Neural crest cell (in vitro differentiated cells): Measurements from ENCODE around the gene TADA2B. TPM values are rescaled to one million over a fixed set of nuclear protein-coding genes. Genes with fewer than 3 reads are reported as not detected.

Experiments
- DNase-seq: peaks from one replicate; pipeline ENCODE4 v3.0.0; 2021; ENCODE audit warnings: low read depth, mixed read lengths, low spot score
- H3K27ac Mint-ChIP-seq: one replicate; pipeline ENCODE4 v1.8.0; 2021; ENCODE audit warnings: mild to moderate bottlenecking, mixed read lengths; ENCODE audit not compliant: unreplicated experiment
- H3K27me3 Mint-ChIP-seq: 2 replicates; pipeline ENCODE4 v1.8.0; 2021; ENCODE audit warnings: low read depth, mild to moderate bottlenecking, mixed read lengths
- H3K36me3 Mint-ChIP-seq: 2 replicates; pipeline ENCODE4 v1.8.0; 2021; ENCODE audit warnings: low read depth, mild to moderate bottlenecking, mixed read lengths
- H3K4me1 Mint-ChIP-seq: 2 replicates; pipeline ENCODE4 v1.8.0; 2021; ENCODE audit warnings: mixed read lengths
- H3K4me3 Mint-ChIP-seq: one replicate; pipeline ENCODE4 v1.8.0; 2021; ENCODE audit warnings: mild to moderate bottlenecking, mixed read lengths
- H3K9me3 Mint-ChIP-seq: 2 replicates; pipeline ENCODE4 v1.8.0; 2021; ENCODE audit warnings: mixed read lengths
- CTCF ChIP-seq: fragments of 200-600 bp; sonication (generic); conservative IDR thresholded peaks from 2 replicates; pipeline ENCODE4 v1.5.0; 2021; ENCODE audit warnings: antibody characterized with exemption, mild to moderate bottlenecking
- total RNA-seq: library from RNA; stranded (reverse); gene quantifications from 2 replicates; pipeline ENCODE4 v1.2.1, GENCODE V29; 2021

The TADA2B gene
- total RNA-seq, 1 donor from 2014 or later = 19.2 TPM

GRCh38 chr4:7066006-7066405, 22.8 kb downstream of the TADA2B start:
- TF ChIP-seq CTCF = no peak
- Mint-ChIP-seq H3K4me1 (peaks cover 42% of the 10 kb centered on the region), H3K27ac (no peak overlapping the region)

GRCh38 chr4:7066493-7066892, 23.3 kb downstream of the TADA2B start:
- DNase-seq = no peak
- Mint-ChIP-seq H3K36me3 (peaks cover 12% of the 10 kb centered on the region), H3K9me3 (no peaks in the 10 kb centered on the region), H3K27me3 (peaks cover 9% of the 10 kb centered on the region), H3K27ac (no peak overlapping the region), H3K4me3 (peak overlapping the region; percentile 90), H3K4me1 (peaks cover 42% of the 10 kb centered on the region)
- TF ChIP-seq CTCF = no peak

More at GRCh38 chr4:7066006-7066405, 22.8 kb downstream of the TADA2B start:
- no peaks in the 10 kb centered on the region for H3K9me3 Mint-ChIP-seq
- peaks cover 12% of the 10 kb centered on the region for H3K36me3 Mint-ChIP-seq
- peaks cover 8% of the 10 kb centered on the region for H3K27me3 Mint-ChIP-seq
- H3K4me3 Mint-ChIP-seq = peak overlapping the region; percentile 90
- no peak for DNase-seq

GRCh38 chr4:7067126-7067451, 23.9 kb downstream of the TADA2B start:
- Mint-ChIP-seq H3K9me3 (no peaks in the 10 kb centered on the region), H3K27ac (peak overlapping the region; percentile 30), H3K36me3 (peaks cover 12% of the 10 kb centered on the region), H3K27me3 (peaks cover 14% of the 10 kb centered on the region), H3K4me1 (peaks cover 42% of the 10 kb centered on the region), H3K4me3 (peak overlapping the region; percentile 90)
- TF ChIP-seq CTCF = no peak
- DNase-seq = no peak

GRCh38 chr4:7067452-7068278, 24.5 kb downstream of the TADA2B start, which contains the start of gene GRPEL1:
Gene GRPEL1 (minus strand): TSS chr4:7068064. CDS start chr4:7068032, 32 bp downstream.
- Mint-ChIP-seq H3K27me3 (peaks cover 19% of the 10 kb centered on the region), H3K27ac (peak within 1 kb of the TSS; percentile 77), H3K9me3 (no peaks in the 10 kb centered on the region), H3K4me3 (peak within 1 kb of the TSS; percentile 98), H3K36me3 (peaks cover 12% of the 10 kb centered on the region), H3K4me1 (peaks cover 42% of the 10 kb centered on the region)
- DNase-seq = peak; percentile 99
- no peak for TF ChIP-seq CTCF

- DNase-seq = no peak
- Mint-ChIP-seq H3K36me3 (peaks cover 10% of the 10 kb centered on the region), H3K27ac (peak overlapping the region; percentile 46), H3K9me3 (no peaks in the 10 kb centered on the region), H3K27me3 (peaks cover 19% of the 10 kb centered on the region), H3K4me1 (peaks cover 42% of the 10 kb centered on the region), H3K4me3 (peak overlapping the region; percentile 98)
- no peak for TF ChIP-seq CTCF
Observed at GRCh38 chr4:7068279-7068842, 25.2 kb downstream of the TADA2B start.
